ENCODE results near the gene ARHGAP42. TPM values are rescaled to one million over a fixed set of nuclear protein-coding genes. Genes with fewer than 3 reads are reported as not detected.

The ARHGAP42 gene
- total RNA-seq, 6 experiments from 2014 or later: 1.1 to 3.1 (median 2.3) TPM

- Mint-ChIP-seq H3K4me1 (ENCODE audit: low read depth) (no peaks in the 10 kb centered on the region), H3K9me3 (no peaks in the 10 kb centered on the region), H3K27me3 (ENCODE audit: insufficient read depth) (no peaks in the 10 kb centered on the region; the same call in 1 of the 2 replicates)
Observed at GRCh38 chr11:100981196-100981824, 294.2 kb downstream of the ARHGAP42 start.

GRCh38 chr11:100984668-100985067, 297.6 kb downstream of the ARHGAP42 start:
- H3K4me1 Mint-ChIP-seq (ENCODE audit: low read depth): no peaks in the 10 kb centered on the region
- TF ChIP-seq CTCF (IDR thresholded peaks at IDR 0.05): no peak
- H3K4me3 Mint-ChIP-seq: no peak overlapping the region
- no peak overlapping the region for H3K27ac Mint-ChIP-seq
- DNase-seq: no peak
- no peaks in the 10 kb centered on the region for H3K9me3 Mint-ChIP-seq
- H3K36me3 Mint-ChIP-seq (ENCODE audit: low read depth): no peaks in the 10 kb centered on the region
- H3K27me3 Mint-ChIP-seq (ENCODE audit: insufficient read depth): no peaks in the 10 kb centered on the region; the same call in 1 of the 2 replicates

More at GRCh38 chr11:100981196-100981824, 294.2 kb downstream of the ARHGAP42 start:
- no peak for DNase-seq
- no peak for TF ChIP-seq CTCF (IDR thresholded peaks at IDR 0.05)
- Mint-ChIP-seq H3K4me3 (no peak overlapping the region), H3K27ac (no peak overlapping the region), H3K36me3 (ENCODE audit: low read depth) (no peaks in the 10 kb centered on the region)

GRCh38 chr11:100990931-100991330, 303.8 kb downstream of the ARHGAP42 start:
- Mint-ChIP-seq H3K27ac (no peak overlapping the region), H3K27me3 (ENCODE audit: insufficient read depth) (no peaks in the 10 kb centered on the region), H3K36me3 (ENCODE audit: low read depth) (no peaks in the 10 kb centered on the region), H3K4me3 (no peak overlapping the region), H3K9me3 (no peaks in the 10 kb centered on the region), H3K4me1 (ENCODE audit: low read depth) (no peaks in the 10 kb centered on the region)
- no peak for DNase-seq
- TF ChIP-seq CTCF (IDR thresholded peaks at IDR 0.05): no peak

- no peak overlapping the region for H3K27ac Mint-ChIP-seq
- no peaks in the 10 kb centered on the region for H3K27me3 Mint-ChIP-seq (ENCODE audit: insufficient read depth)
- no peak for TF ChIP-seq CTCF (IDR thresholded peaks at IDR 0.05)
- no peak for DNase-seq
- H3K9me3 Mint-ChIP-seq: no peaks in the 10 kb centered on the region
- no peaks in the 10 kb centered on the region for H3K36me3 Mint-ChIP-seq (ENCODE audit: low read depth)
- H3K4me1 Mint-ChIP-seq (ENCODE audit: low read depth): no peaks in the 10 kb centered on the region
- no peak overlapping the region for H3K4me3 Mint-ChIP-seq
Observed at GRCh38 chr11:100991541-100991940, 304.5 kb downstream of the ARHGAP42 start.

- no peak overlapping the region for H3K4me3 Mint-ChIP-seq
- no peaks in the 10 kb centered on the region for H3K4me1 Mint-ChIP-seq (ENCODE audit: low read depth)
- H3K27ac Mint-ChIP-seq: no peak overlapping the region
- no peaks in the 10 kb centered on the region for H3K36me3 Mint-ChIP-seq (ENCODE audit: low read depth)
- H3K9me3 Mint-ChIP-seq: no peaks in the 10 kb centered on the region; the same call in 1 of the 2 replicates
- no peak for TF ChIP-seq CTCF (IDR thresholded peaks at IDR 0.05)
- H3K27me3 Mint-ChIP-seq (ENCODE audit: insufficient read depth): no peaks in the 10 kb centered on the region
- no peak for DNase-seq
Observed at GRCh38 chr11:100994966-100995365, 307.9 kb downstream of the ARHGAP42 start.

Measured in HFFc6 (cell line).